Measurements from ENCODE around the gene LYST. TPM values are rescaled to one million over a fixed set of nuclear protein-coding genes. Genes with fewer than 3 reads are reported as not detected.

LYST gene
- total and polyA plus RNA-seq, 10 of the 15 experiments (the other 5 are each of a cell fraction or from before 2014, with no cell fraction given), result 3.3 to 28.1 (median 5.6) TPM

GRCh38 chr1:235659186-235659771 lies 207.4 kb downstream of the LYST start:
- no TSS peak for BruUV-seq (replicated peaks)
- Histone ChIP-seq H3K4me3 (no peak overlapping the region), H3K4me1 (ENCODE audit: control insufficient read depth, insufficient read depth, low read length) (no peaks in the 10 kb centered on the region), H3K79me2 (ENCODE audit: control insufficient read depth, insufficient read depth, low read length) (no peaks in the 10 kb centered on the region), H3K27ac (ENCODE audit: control insufficient read depth, insufficient read depth) (no peak overlapping the region), H3K9me3 (replicated peaks; ENCODE audit: control insufficient read depth, insufficient read depth, low read length) (no peaks in the 10 kb centered on the region), H4K20me1 (ENCODE audit: control insufficient read depth, insufficient read depth) (no peaks in the 10 kb centered on the region), H3K27me3 (replicated peaks in 1 of 2; ENCODE audit: control insufficient read depth in 2 of 2, insufficient read depth in 2 of 2, low read length in 1 of 2) (no peaks in the 10 kb centered on the region), H2AFZ (ENCODE audit: control insufficient read depth, low read depth, low read length) (no peak overlapping the region), H3K36me3 (ENCODE audit: control insufficient read depth in 2 of 2, insufficient read depth in 2 of 2, low read length in 1 of 2) (0 out of 4 replicates have a peak, but pooled peaks cover 0 to 2% of the 10 kb centered on the region in 2 experiments), H3K4me2 (ENCODE audit: control insufficient read depth, insufficient read depth) (no peak overlapping the region), H3K9ac (ENCODE audit: control insufficient read depth, insufficient read depth, low read length) (no peak overlapping the region)
- ChIA-PET RAD21 (ENCODE audit: unreplicated experiment) (interaction anchor here (0.9 to 1.9 kb wide), 2 partner anchors 10 to 313 kb away, joined by 3 to 6 read pairs; no protein-coding TSS in a partner anchor), POLR2A (interaction anchor here (0.6 kb wide), 2 partner anchors 15 to 134 kb away, joined by 3 to 4 read pairs; no protein-coding TSS in a partner anchor), CTCF (interaction anchor here (0.6 to 2.2 kb wide), 3 partner anchors 17 to 401 kb away, joined by 3 to 8 read pairs (median 4); no protein-coding TSS in a partner anchor), SMC1A (ENCODE audit: uncharacterized antibody, unreplicated experiment) (no interaction called here)
- FAIRE-seq, result no peak
- in situ Hi-C loops (cut with MboI) (no loop called here), intact Hi-C loops (cut with micrococcal nuclease; ENCODE audit: unreplicated experiment) (no loop called here)
- WGBS (ENCODE audit: insufficient coverage, insufficient replicate concordance, low lambda C conversion rate, missing lambda C conversion rate), result 93% methylated on average over 12 of the region's 14 CpGs
- no peak for ATAC-seq
- no peak for DNase-seq (ENCODE audit: low read depth, low spot score)
- TF ChIP-seq SMAD1 (IDR thresholded peaks at IDR 0.05; ENCODE audit: low read depth, partially characterized antibody) (no peak), ATF2 (IDR thresholded peaks at IDR 0.05; ENCODE audit: low read length) (no peak), ZNF274 (IDR thresholded peaks at IDR 0.05; ENCODE audit: insufficient read depth, insufficient read length) (no peak), IKZF1 (conservative IDR thresholded peaks at IDR 0.05) (no peak), MTA3 (IDR thresholded peaks at IDR 0.05; ENCODE audit: borderline replicate concordance, low read length) (no peak), PAX5 (IDR thresholded peaks at IDR 0.05; ENCODE audit: borderline replicate concordance, low read depth, low read length) (no peak), FOXM1 (IDR thresholded peaks at IDR 0.05; ENCODE audit: low read depth, low read length) (no peak), HCFC1 (IDR thresholded peaks at IDR 0.05; ENCODE audit: low read length) (no peak), USF1 (IDR thresholded peaks at IDR 0.05; ENCODE audit: borderline replicate concordance, extremely low read length, insufficient read depth, low read depth, low read length) (no peak), TCF3 (IDR thresholded peaks at IDR 0.05; ENCODE audit: borderline replicate concordance, insufficient read depth, low read depth, low read length) (no peak), NR2C1 (IDR thresholded peaks at IDR 0.05) (no peak), SKIL (IDR thresholded peaks at IDR 0.05; ENCODE audit: low read depth, poor library complexity, severe bottlenecking) (no peak), ZNF687 (IDR thresholded peaks at IDR 0.05) (no peak), MYC (IDR thresholded peaks at IDR 0.05; ENCODE audit: insufficient read depth, insufficient read length, insufficient replicate concordance, low read length, severe bottlenecking) (no peak), SUPT20H (IDR thresholded peaks at IDR 0.05; ENCODE audit: borderline replicate concordance, control insufficient read depth, low read depth, low read length) (no peak)
